ENCODE measurements around the gene ADGRB2. TPM values are rescaled to one million over a fixed set of nuclear protein-coding genes. Genes with fewer than 3 reads are reported as not detected.
A peak's percentile ranks its signal among the peaks of the same experiment; 100 is the strongest.

The ADGRB2 gene
- total RNA-seq, 1 donor from 2014 or later = 7.1 TPM

- no peak overlapping the region for H3K9ac ChIP-seq
- H3K4me1 ChIP-seq = peaks cover 6% of the 10 kb centered on the region
- H3K4me2 ChIP-seq = no peak overlapping the region
- H2AFZ ChIP-seq (replicated peaks) = no peak overlapping the region
- no peak overlapping the region for H3K27ac ChIP-seq
- H3K4me1 Mint-ChIP-seq = peaks cover 22% of the 10 kb centered on the region
- no peak for DNase-seq (ENCODE audit: low spot score)
- TF ChIP-seq EZH2 (IDR thresholded peaks at IDR 0.05) (no peak), EZH2phosphoT487 (IDR thresholded peaks at IDR 0.05) (no peak)
- TF ChIP-seq, protein P1, sequence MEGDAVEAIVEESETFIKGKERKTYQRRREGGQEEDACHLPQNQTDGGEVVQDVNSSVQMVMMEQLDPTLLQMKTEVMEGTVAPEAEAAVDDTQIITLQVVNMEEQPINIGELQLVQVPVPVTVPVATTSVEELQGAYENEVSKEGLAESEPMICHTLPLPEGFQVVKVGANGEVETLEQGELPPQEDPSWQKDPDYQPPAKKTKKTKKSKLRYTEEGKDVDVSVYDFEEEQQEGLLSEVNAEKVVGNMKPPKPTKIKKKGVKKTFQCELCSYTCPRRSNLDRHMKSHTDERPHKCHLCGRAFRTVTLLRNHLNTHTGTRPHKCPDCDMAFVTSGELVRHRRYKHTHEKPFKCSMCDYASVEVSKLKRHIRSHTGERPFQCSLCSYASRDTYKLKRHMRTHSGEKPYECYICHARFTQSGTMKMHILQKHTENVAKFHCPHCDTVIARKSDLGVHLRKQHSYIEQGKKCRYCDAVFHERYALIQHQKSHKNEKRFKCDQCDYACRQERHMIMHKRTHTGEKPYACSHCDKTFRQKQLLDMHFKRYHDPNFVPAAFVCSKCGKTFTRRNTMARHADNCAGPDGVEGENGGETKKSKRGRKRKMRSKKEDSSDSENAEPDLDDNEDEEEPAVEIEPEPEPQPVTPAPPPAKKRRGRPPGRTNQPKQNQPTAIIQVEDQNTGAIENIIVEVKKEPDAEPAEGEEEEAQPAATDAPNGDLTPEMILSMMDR (IDR thresholded peaks at IDR 0.05) = no peak
- H3F3A ChIP-seq (ENCODE audit: low read depth) = peaks cover 17% of the 10 kb centered on the region
- H3K4me3 ChIP-seq = no peak overlapping the region
- H3K9me3 Mint-ChIP-seq = no peaks in the 10 kb centered on the region
- H3K79me2 ChIP-seq (ENCODE audit: low read depth) = no peaks in the 10 kb centered on the region
- no peaks in the 10 kb centered on the region for H3K36me3 ChIP-seq
- H3K36me3 Mint-ChIP-seq = no peaks in the 10 kb centered on the region
- H4K20me1 ChIP-seq (ENCODE audit: low read depth) = no peaks in the 10 kb centered on the region
- no peaks in the 10 kb centered on the region for H3K27me3 ChIP-seq
- H3K27ac Mint-ChIP-seq = no peak overlapping the region
- H3K9me3 ChIP-seq (ENCODE audit: low read depth) = no peaks in the 10 kb centered on the region
- peaks cover 4% of the 10 kb centered on the region for H3K27me3 Mint-ChIP-seq (ENCODE audit: insufficient read depth, low read depth)
- H3K4me3 Mint-ChIP-seq = no peak overlapping the region
Observed at GRCh38 chr1:31792116-31792515, 28.0 kb upstream of the ADGRB2 start.

GRCh38 chr1:31791131-31791858 is 27.2 kb upstream of the ADGRB2 start:
- H3K9me3 Mint-ChIP-seq = no peaks in the 10 kb centered on the region
- no peak for DNase-seq (ENCODE audit: low spot score)

DNA sequence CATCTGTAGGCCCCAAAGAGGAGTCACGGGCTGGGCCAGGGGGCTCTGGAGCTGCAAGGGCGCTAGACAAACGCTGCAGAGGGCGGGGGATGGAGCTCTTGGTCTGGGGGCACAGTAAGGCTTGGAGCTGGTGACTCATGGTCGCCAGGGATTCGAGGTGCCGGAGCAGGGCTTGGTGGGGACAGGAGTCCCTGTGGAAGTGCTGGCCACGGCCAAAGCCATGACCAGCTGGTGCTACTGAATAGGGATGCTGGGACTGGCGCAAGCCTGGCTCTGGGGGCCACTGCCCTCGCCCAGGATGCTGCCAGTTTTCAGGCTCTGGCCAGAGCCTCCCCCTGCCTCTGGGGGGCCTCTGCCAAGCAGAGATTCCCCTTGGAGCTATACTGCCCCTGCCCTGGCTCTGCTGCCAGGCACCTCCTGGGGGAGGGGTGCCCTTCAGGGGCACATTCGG is 26.5 kb upstream of the ADGRB2 start:
- no peak for DNase-seq (ENCODE audit: low spot score)
- Histone ChIP-seq H3K36me3 (no peaks in the 10 kb centered on the region), H3F3A (ENCODE audit: low read depth) (peaks cover 18% of the 10 kb centered on the region), H3K27ac (no peak overlapping the region), H3K4me2 (no peak overlapping the region), H4K20me1 (ENCODE audit: low read depth) (no peaks in the 10 kb centered on the region), H3K4me3 (no peak overlapping the region), H3K9me3 (ENCODE audit: low read depth) (no peaks in the 10 kb centered on the region), H3K27me3 (no peaks in the 10 kb centered on the region), H2AFZ (replicated peaks) (no peak overlapping the region), H3K79me2 (ENCODE audit: low read depth) (no peaks in the 10 kb centered on the region), H3K4me1 (peaks cover 6% of the 10 kb centered on the region), H3K9ac (no peak overlapping the region)
- Mint-ChIP-seq H3K9me3 (no peaks in the 10 kb centered on the region), H3K27me3 (ENCODE audit: insufficient read depth, low read depth) (peaks cover 5% of the 10 kb centered on the region), H3K4me3 (no peak overlapping the region), H3K4me1 (peaks cover 33% of the 10 kb centered on the region), H3K27ac (no peak overlapping the region), H3K36me3 (no peaks in the 10 kb centered on the region)
- TF ChIP-seq EZH2phosphoT487 (IDR thresholded peaks at IDR 0.05) = no peak
- TF ChIP-seq, protein P1 (IDR thresholded peaks at IDR 0.05) = no peak
- TF ChIP-seq EZH2 (IDR thresholded peaks at IDR 0.05) = no peak

More at GRCh38 chr1:31791131-31791858, 27.2 kb upstream of the ADGRB2 start:
- Histone ChIP-seq H3K4me3 (no peak overlapping the region), H3K9ac (no peak overlapping the region), H3K9me3 (ENCODE audit: low read depth) (no peaks in the 10 kb centered on the region), H3K36me3 (no peaks in the 10 kb centered on the region), H4K20me1 (ENCODE audit: low read depth) (no peaks in the 10 kb centered on the region), H3K79me2 (ENCODE audit: low read depth) (no peaks in the 10 kb centered on the region), H3K4me2 (no peak overlapping the region), H3F3A (ENCODE audit: low read depth) (peaks cover 18% of the 10 kb centered on the region), H3K4me1 (peaks cover 6% of the 10 kb centered on the region), H2AFZ (replicated peaks) (no peak overlapping the region), H3K27me3 (no peaks in the 10 kb centered on the region), H3K27ac (no peak overlapping the region)
- Mint-ChIP-seq H3K4me3 (no peak overlapping the region), H3K27ac (peak overlapping the region; percentile 42), H3K36me3 (no peaks in the 10 kb centered on the region), H3K27me3 (ENCODE audit: insufficient read depth, low read depth) (peaks cover 5% of the 10 kb centered on the region), H3K4me1 (peaks cover 29% of the 10 kb centered on the region)
- TF ChIP-seq, protein P1 (IDR thresholded peaks at IDR 0.05) = no peak
- no peak for TF ChIP-seq EZH2phosphoT487 (IDR thresholded peaks at IDR 0.05)
- TF ChIP-seq EZH2 (IDR thresholded peaks at IDR 0.05) = no peak
